NT2/D1 (cell line): ENCODE results near the gene CD7.

Source experiments
- YY1 ChIP-seq: IDR thresholded peaks from 2 replicates; pipeline ENCODE4 v1.6.1; 2011; ENCODE audit not compliant: insufficient read length, insufficient read depth
- ZNF274 ChIP-seq: IDR thresholded peaks from 2 replicates; pipeline ENCODE4 v1.6.1; 2011; ENCODE audit warnings: mild to moderate bottlenecking, low read depth, low read length

DNA sequence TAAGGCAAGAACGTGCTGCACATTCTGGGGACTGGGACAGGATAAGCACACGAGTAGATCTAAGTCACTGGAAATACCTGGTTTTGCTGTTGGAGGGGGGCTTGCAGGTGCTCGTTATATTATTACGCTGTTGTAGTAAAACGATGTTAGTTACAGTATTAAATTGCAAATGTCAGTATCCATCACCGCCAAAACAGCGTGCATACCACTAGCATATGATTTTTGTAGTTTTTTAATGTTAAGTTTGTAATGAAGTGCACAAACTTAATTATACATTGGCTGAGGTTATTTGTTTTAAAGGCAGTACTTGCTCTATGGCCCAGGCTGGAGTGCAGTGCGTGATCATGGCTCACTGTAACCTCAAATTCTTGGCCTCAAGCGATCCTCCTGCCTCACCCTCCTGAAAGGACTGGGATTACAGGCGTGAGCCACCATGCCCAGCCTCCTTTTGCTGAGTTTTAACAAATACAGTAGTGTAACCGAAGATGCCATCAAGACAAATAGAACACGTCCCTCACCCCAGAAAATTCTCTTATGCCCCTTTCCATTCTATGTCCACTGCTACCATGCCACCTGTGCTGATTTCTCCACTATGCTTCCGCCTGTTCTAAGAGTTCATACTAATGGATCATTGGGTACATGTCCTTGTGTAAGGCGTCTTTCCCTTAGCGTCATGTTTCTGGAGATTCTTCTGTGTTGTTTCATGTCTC is 23.2 kb downstream of the CD7 start:
- TF ChIP-seq ZNF274 (no peak), YY1 (no peak)
